Activated CD8-positive, alpha-beta T cell treated with anti-CD3 and anti-CD28 coated beads, Interleukin-2, amount 10 ng/mL, durations not matched to agents 7 days and 5 days (primary cell): ENCODE measurements around the gene TMEM52. TPM values are rescaled to one million over a fixed set of nuclear protein-coding genes. Genes with fewer than 3 reads are reported as not detected.

Source experiments
- ATAC-seq: fragments of 150-1000 bp; cut with Tn5 transposase; one replicate; pipeline ENCODE4 v1.10.0; 2021; ENCODE audit warnings: moderate library complexity
- CTCF ChIA-PET: fragments of 350-600 bp; sonication (Branson Sonifier 250); formaldehyde crosslinking; loops from one replicate; lab custom pipeline; 2021; ENCODE audit warnings: antibody characterized with exemption; lab: Charles Lee
- POLR2A ChIA-PET: fragments of 350-600 bp; sonication (Branson Sonifier 250); formaldehyde crosslinking; loops from one replicate; lab custom pipeline; 2021; ENCODE audit warnings: antibody characterized with exemption; lab: Charles Lee
- DNase-seq: peaks from one replicate; pipeline ENCODE4 v3.0.0-alpha.2; 2020
- H3K27ac Mint-ChIP-seq: one replicate; pipeline ENCODE4 v1.8.0; 2021; ENCODE audit warnings: mild to moderate bottlenecking, mixed read lengths
- H3K27me3 Mint-ChIP-seq: one replicate; pipeline ENCODE4 v1.8.0; 2021; ENCODE audit warnings: low read depth, mixed read lengths
- H3K36me3 Mint-ChIP-seq: one replicate; pipeline ENCODE4 v1.8.0; 2021; ENCODE audit warnings: low read depth, mixed read lengths
- H3K4me1 Mint-ChIP-seq: one replicate; pipeline ENCODE4 v1.8.0; 2021; ENCODE audit warnings: low read depth, mixed read lengths
- H3K4me3 Mint-ChIP-seq: one replicate; pipeline ENCODE4 v1.8.0; 2021; ENCODE audit warnings: mild to moderate bottlenecking, mixed read lengths
- H3K9me3 Mint-ChIP-seq: one replicate; pipeline ENCODE4 v1.8.0; 2022; ENCODE audit warnings: mixed read lengths; ENCODE audit not compliant: insufficient read depth
- total RNA-seq, 2 experiments: library from RNA; stranded (reverse); gene quantifications; one replicate each; pipeline ENCODE4 v1.2.3, GENCODE V29; 2021

The TMEM52 gene
- total RNA-seq, 2 experiments from 2014 or later, result 0.70 TPM; not detected in 1

DNA sequence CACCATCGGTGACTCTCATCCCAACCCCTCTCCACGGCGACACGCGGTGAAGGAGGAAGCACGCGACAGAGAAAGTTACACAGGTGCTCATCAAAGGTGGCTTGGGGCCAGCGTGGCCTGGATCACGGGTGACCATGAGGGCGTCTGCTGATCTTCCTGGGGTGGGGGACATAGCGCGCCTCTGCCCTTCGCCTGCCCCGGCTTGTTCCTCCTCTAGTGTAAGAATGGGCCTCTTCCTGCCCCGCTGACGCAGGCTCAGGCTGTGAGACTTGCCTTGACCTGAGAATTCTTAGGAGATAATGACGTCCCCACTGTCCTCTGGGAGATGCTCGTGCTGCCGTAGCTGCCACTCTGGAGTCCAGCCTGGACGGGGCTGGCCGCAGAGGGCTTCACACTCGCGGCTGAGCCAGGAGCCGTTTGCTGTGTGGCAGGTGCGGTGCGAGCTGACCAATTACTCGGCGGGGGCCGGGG lies 39.0 kb upstream of the TMEM52 start:
- no peak overlapping the region for H3K4me3 Mint-ChIP-seq
- peaks cover 4% of the 10 kb centered on the region for H3K9me3 Mint-ChIP-seq
- peaks cover 1% of the 10 kb centered on the region for H3K4me1 Mint-ChIP-seq
- CTCF ChIA-PET, result interaction anchor here (6.1 kb wide), 1 partner anchor 87 kb away, joined by 100 read pairs; no protein-coding TSS in a partner anchor
- no peak for DNase-seq
- peaks cover 5% of the 10 kb centered on the region for H3K27me3 Mint-ChIP-seq
- peak overlapping the region; percentile 33 for H3K27ac Mint-ChIP-seq
- ATAC-seq, result no peak
- POLR2A ChIA-PET, result no interaction called here
- no peaks in the 10 kb centered on the region for H3K36me3 Mint-ChIP-seq

DNA sequence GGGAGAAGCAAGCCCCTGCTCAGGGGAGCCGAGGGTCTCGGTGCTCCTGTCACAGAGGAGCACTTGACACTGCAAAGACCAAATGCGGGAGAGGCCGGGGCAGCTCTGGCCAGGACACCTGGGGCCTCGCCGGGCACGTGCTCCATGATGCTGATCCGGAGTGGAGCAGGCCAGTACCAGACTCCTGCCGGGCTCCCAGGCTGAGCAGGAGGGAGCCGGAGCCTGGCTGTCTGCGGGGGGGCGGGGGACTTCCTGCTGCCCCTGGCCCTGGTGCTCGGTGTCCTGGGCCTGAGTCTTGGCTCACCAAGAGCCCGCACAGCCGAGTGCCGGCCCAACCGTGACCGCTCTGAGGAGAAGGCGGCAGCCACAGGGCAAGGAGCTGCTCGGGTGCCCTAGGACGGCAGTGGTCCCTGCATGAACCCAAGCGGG lies 38.5 kb upstream of the TMEM52 start:
- H3K36me3 Mint-ChIP-seq, result no peaks in the 10 kb centered on the region
- H3K4me3 Mint-ChIP-seq, result no peak overlapping the region
- H3K27me3 Mint-ChIP-seq, result peaks cover 5% of the 10 kb centered on the region
- H3K9me3 Mint-ChIP-seq, result peaks cover 4% of the 10 kb centered on the region
- ChIA-PET POLR2A (no interaction called here), CTCF (interaction anchor here (6.1 kb wide), 1 partner anchor 88 kb away, joined by 100 read pairs; no protein-coding TSS in a partner anchor)
- DNase-seq (no peak), ATAC-seq (no peak)
- H3K27ac Mint-ChIP-seq, result no peak overlapping the region
- peaks cover 1% of the 10 kb centered on the region for H3K4me1 Mint-ChIP-seq

DNA sequence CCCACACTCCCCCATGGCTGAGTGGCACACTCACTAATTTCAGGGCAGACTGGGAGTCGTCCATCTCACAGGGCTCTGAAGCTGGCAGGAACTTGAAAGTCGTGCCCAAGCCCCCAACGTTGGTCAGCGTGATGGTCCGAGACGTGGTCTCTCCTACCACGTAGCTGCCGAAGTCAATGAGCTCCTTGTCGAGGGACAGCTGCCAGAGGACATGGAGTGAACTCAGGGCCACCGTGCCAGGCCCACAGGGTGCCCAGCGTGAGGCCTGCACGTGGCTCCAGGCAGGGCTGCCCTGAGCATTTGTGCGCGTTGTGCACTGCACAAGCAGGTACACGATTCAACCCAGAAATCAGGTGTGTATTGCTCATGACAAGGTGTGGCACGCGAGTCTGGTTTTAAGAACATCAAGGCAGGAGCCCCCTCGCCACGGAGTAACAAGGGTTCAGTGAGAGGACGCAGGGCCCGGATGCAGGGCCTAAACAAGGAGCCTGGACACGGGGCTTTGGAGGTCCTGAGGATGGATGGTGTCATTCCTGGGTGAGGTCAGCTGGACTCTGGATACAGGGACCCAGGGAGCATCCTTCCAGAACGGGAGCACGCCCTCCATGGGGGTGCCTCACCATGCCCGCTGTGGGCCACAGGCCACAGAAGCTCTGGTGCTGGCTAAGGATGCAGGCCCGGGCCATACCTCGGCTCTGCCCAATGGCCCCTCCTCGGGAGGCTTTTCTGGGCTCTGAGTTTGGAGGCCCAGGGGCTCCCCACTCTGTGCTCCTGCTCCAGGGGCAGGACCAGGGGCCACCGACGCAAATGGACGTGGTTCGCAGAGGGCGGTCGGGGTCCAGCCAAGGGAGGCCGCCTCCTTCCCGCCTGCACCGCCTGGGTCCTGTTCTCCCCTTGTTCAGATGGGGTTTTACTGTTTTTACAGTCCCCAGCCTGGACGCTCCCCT lies 37.8 kb upstream of the TMEM52 start:
- ChIA-PET POLR2A (no interaction called here), CTCF (no interaction called here)
- no peak overlapping the region for H3K27ac Mint-ChIP-seq
- no peak overlapping the region for H3K4me3 Mint-ChIP-seq
- H3K36me3 Mint-ChIP-seq, result no peaks in the 10 kb centered on the region
- ATAC-seq (no peak), DNase-seq (no peak)
- peaks cover 4% of the 10 kb centered on the region for H3K9me3 Mint-ChIP-seq
- peaks cover 1% of the 10 kb centered on the region for H3K4me1 Mint-ChIP-seq
- H3K27me3 Mint-ChIP-seq, result peaks cover 5% of the 10 kb centered on the region

DNA sequence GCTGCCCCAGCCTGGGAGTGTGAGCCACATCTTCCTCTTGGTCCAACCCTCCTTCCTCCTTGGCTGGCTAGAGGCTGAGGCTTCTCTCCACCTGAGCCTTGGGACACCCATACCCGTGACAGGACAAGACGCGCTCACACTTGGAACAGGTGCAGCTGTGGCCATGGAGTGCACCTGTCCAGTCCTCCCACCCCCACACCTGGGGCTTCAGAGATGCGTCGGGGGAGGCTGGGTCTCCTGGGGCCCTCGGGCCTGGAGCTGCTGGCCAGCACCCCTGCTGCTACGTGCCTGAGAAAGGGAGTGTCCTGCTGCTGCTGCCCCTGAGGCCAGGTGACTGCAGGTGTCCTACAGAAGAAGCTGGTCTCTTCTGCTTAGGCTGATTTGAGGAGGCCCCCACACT lies 37.0 kb upstream of the TMEM52 start:
- H3K36me3 Mint-ChIP-seq, result no peaks in the 10 kb centered on the region
- DNase-seq (no peak), ATAC-seq (no peak)
- CTCF ChIA-PET, result interaction anchor here (1.2 kb wide), 1 partner anchor 184 kb away, joined by 3 read pairs; no protein-coding TSS in a partner anchor
- POLR2A ChIA-PET, result no interaction called here
- H3K4me1 Mint-ChIP-seq, result peaks cover 1% of the 10 kb centered on the region
- H3K4me3 Mint-ChIP-seq, result no peak overlapping the region
- peaks cover 4% of the 10 kb centered on the region for H3K9me3 Mint-ChIP-seq
- H3K27me3 Mint-ChIP-seq, result peaks cover 5% of the 10 kb centered on the region
- no peak overlapping the region for H3K27ac Mint-ChIP-seq

DNA sequence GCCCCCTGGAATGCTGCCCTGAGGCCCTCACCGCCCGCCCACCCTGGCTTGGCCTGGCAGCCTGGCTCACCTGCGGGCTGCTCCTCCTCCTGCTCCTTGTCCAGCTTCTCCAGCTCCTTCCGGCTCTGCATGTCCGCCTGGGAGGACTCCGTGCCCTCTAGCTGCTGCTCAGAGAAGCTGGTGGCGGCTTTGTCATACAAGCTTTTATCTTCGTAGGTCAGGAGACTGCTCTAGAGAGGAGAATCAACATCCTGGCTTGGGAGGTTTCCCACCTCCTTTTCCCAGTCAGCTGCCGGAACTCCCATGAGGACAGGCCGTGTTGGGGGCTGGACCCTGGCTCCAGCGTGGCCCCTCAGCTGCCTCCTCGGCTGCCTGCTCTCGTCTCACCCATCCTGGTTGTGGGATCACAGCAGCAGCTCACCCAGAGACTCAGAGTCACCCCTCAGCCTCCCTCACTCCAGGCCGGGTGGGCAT lies 36.6 kb upstream of the TMEM52 start:
- Mint-ChIP-seq H3K9me3 (peaks cover 4% of the 10 kb centered on the region), H3K4me1 (peaks cover 1% of the 10 kb centered on the region), H3K27me3 (peaks cover under 1% of the 10 kb centered on the region), H3K36me3 (no peaks in the 10 kb centered on the region), H3K27ac (no peak overlapping the region), H3K4me3 (no peak overlapping the region)
- ChIA-PET CTCF (interaction anchor here (1.2 kb wide), 1 partner anchor 184 kb away, joined by 3 read pairs; no protein-coding TSS in a partner anchor), POLR2A (no interaction called here)
- DNase-seq (no peak), ATAC-seq (no peak)

DNA sequence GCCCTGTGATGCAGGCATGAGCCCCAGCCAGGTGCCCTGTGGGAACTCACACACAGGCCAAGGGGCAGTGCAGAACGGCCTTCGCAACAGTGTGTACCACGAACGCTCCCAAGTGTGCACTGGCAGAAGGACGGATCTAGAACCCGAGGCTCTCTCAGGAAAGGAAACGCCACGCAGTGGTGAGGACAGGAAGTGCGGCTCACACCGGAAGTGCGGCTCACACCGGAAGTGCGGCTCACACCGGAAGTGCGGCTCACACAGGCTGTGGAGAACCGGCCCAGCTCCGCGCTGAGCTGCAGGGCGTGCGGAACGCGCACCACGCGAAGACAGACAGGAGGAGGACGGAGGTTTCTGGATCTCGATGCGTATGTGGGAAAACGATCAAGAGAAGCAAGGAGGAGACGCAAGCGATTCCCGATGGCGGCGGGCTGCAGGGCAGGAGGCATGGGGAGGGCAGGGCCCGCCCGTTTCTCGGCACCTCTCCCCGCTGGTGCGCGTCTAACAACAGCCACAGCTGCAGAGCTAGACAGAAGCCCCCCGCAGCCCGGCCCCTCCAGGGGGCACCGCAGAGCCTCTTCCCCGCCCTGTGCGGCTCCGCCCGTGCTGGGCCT lies 35.9 kb upstream of the TMEM52 start:
- DNase-seq (no peak), ATAC-seq (no peak)
- ChIA-PET CTCF (interaction anchor here (1.2 kb wide), 1 partner anchor 185 kb away, joined by 3 read pairs; no protein-coding TSS in a partner anchor), POLR2A (no interaction called here)
- Mint-ChIP-seq H3K4me3 (no peak overlapping the region), H3K36me3 (no peaks in the 10 kb centered on the region), H3K27me3 (no peaks in the 10 kb centered on the region), H3K27ac (peak overlapping the region; percentile 63), H3K4me1 (peaks cover 1% of the 10 kb centered on the region), H3K9me3 (peaks cover 4% of the 10 kb centered on the region)

DNA sequence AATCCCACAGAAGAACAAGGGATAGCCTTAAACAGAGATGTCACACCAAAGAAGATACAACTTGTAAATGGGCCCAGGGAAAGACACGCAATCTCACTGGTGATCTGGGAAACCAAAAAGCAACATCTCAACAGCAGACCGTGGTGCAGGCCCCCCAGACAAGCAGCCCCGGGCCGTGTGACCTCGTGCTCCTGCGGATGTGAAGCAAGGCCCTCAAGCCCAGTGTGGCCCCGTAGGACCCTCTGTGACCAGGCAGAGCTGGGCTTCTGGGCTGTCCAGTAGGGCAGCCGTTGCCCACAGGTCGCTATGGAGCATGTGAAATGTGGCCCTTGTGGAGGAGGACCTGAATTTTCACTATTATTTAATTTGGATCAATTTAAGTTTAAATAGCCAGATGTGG lies 34.9 kb upstream of the TMEM52 start:
- no peak overlapping the region for H3K4me3 Mint-ChIP-seq
- DNase-seq, result no peak
- no peaks in the 10 kb centered on the region for H3K27me3 Mint-ChIP-seq
- H3K27ac Mint-ChIP-seq, result no peak overlapping the region
- no peak for ATAC-seq
- H3K36me3 Mint-ChIP-seq, result no peaks in the 10 kb centered on the region
- ChIA-PET CTCF (no interaction called here), POLR2A (no interaction called here)
- peaks cover 4% of the 10 kb centered on the region for H3K9me3 Mint-ChIP-seq
- peaks cover 1% of the 10 kb centered on the region for H3K4me1 Mint-ChIP-seq

DNA sequence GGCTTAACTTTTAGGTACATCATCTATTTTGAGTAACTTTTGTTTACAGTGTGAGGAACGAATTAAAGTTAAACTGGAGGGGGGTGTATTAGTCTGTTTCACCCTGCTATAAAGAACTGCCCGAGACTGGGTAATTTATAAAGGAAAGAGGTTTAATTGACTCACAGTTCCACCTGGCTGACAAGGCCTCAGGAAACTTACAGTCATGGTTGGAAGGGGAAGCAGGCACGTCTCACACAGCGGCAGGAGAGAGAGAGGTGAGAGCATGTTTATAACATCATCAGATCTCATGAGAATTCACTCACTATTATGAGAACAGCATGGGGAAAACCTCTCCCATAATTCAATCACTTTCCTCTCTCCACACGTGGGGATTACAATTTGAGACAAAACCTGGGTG lies 31.9 kb upstream of the TMEM52 start:
- Mint-ChIP-seq H3K9me3 (peaks cover 4% of the 10 kb centered on the region), H3K4me3 (no peak overlapping the region), H3K27me3 (peaks cover under 1% of the 10 kb centered on the region), H3K4me1 (peaks cover 1% of the 10 kb centered on the region), H3K27ac (no peak overlapping the region), H3K36me3 (no peaks in the 10 kb centered on the region)
- ATAC-seq, result no peak
- ChIA-PET CTCF (no interaction called here), POLR2A (no interaction called here)
- DNase-seq, result no peak

DNA sequence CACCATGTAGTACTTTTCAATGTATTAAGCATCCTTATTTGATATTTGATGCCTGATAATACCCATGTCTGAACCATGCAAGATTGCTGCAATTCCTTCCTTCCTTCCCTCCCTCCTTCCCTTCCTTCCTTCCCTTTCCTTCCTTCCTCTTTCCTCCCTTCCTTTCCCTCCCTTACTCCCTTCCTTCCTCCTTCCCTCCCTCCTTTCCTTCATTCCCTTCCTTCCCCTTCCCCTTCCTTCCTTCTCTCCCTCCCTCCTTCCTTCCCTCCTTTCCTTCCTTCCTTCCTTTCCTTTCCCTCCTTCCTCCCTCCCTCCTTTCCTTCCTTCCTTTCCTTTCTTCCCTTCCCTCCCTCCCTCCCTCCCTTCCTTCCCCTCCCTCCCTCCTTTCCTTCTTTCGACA lies 29.7 kb upstream of the TMEM52 start:
- no peak overlapping the region for H3K4me3 Mint-ChIP-seq
- ChIA-PET CTCF (no interaction called here), POLR2A (no interaction called here)
- no peak for DNase-seq
- H3K4me1 Mint-ChIP-seq, result peaks cover 2% of the 10 kb centered on the region
- H3K36me3 Mint-ChIP-seq, result no peaks in the 10 kb centered on the region
- H3K9me3 Mint-ChIP-seq, result no peaks in the 10 kb centered on the region
- no peak overlapping the region for H3K27ac Mint-ChIP-seq
- no peak for ATAC-seq
- H3K27me3 Mint-ChIP-seq, result peaks cover 3% of the 10 kb centered on the region

DNA sequence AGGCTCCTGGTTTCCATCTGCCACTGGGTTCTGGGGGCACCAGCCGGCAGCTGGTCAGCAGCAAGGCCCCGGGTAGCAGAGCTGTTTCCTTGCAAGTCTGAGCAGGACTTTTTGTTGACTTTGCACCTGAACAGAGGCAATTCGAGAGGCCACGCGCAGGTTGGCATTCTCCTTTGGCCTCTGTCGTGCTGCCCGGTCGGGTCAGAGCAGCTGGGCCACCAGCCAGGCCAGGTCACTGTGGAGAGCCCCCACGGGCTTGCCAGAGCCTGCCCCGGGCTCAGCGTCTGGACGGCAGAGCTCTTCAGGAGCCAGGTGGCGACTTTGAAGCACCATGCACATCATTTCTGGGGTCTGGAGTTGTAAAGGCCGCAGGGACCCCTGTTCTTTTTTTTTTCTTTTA lies 28.4 kb upstream of the TMEM52 start:
- Mint-ChIP-seq H3K27me3 (peaks cover 3% of the 10 kb centered on the region), H3K9me3 (no peaks in the 10 kb centered on the region), H3K27ac (no peak overlapping the region), H3K4me3 (no peak overlapping the region), H3K36me3 (no peaks in the 10 kb centered on the region), H3K4me1 (peaks cover 4% of the 10 kb centered on the region)
- POLR2A ChIA-PET, result no interaction called here
- CTCF ChIA-PET, result interaction anchor here (1.2 kb wide), 1 partner anchor 97 kb away, joined by 4 read pairs; no protein-coding TSS in a partner anchor
- ATAC-seq, result no peak
- no peak for DNase-seq

DNA sequence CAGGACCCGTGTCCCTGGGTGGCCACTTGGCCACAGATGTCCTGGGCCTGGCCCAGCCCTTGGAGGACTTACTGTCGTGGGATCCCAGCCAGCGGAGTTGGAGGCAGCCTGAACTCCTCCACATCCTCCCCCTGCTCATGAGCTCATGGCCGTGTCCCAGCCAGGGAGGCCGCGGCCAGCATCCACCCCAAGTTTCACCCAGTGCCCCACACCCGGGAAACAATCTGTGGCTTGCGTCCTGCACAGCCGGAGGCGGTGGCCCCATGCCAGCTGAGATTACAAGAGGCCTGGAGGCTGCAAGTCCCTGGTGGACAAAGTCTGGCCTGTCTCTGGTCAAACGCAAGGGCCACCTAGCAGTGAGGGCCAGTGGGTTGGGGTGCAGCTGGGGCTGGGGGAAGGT lies 27.5 kb upstream of the TMEM52 start:
- ChIA-PET POLR2A (no interaction called here), CTCF (interaction anchor here (1.3 kb wide), 1 partner anchor 98 kb away, joined by 6 read pairs; no protein-coding TSS in a partner anchor)
- no peaks in the 10 kb centered on the region for H3K36me3 Mint-ChIP-seq
- H3K4me1 Mint-ChIP-seq, result peaks cover 4% of the 10 kb centered on the region
- DNase-seq (no peak), ATAC-seq (no peak)
- H3K27ac Mint-ChIP-seq, result no peak overlapping the region
- peaks cover 3% of the 10 kb centered on the region for H3K27me3 Mint-ChIP-seq
- H3K9me3 Mint-ChIP-seq, result no peaks in the 10 kb centered on the region
- H3K4me3 Mint-ChIP-seq, result no peak overlapping the region
